Measurements from ENCODE around the gene MACROD2. TPM values are rescaled to one million over a fixed set of nuclear protein-coding genes. Genes with fewer than 3 reads are reported as not detected.

MACROD2 gene
- total RNA-seq, 1 experiment from 2014 or later: 2.3 TPM

GRCh38 chr20:14637441-14637840 lies 642.1 kb downstream of the MACROD2 start:
- no peak for DNase-seq (ENCODE audit: low spot score)

DNA sequence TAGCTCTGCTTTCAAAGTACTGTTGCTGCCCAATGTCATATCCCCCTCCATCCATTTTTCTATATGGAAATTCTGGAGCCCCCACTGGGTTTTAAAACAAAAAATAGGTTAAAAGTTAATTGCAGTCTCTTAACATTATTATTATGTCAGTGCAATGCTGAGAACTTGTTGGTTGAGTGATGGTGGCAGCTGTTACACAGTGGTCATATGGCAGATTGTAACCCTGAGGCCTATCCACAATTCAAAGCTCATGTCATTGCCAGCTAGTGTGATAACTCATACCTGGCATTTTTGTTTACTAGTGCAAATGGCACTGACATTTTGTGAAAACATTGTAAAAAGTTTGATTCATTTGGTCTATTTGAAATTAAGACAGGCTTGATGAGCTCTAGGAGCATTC lies 647.8 kb downstream of the MACROD2 start:
- DNase-seq (ENCODE audit: low spot score): no peak

DNA sequence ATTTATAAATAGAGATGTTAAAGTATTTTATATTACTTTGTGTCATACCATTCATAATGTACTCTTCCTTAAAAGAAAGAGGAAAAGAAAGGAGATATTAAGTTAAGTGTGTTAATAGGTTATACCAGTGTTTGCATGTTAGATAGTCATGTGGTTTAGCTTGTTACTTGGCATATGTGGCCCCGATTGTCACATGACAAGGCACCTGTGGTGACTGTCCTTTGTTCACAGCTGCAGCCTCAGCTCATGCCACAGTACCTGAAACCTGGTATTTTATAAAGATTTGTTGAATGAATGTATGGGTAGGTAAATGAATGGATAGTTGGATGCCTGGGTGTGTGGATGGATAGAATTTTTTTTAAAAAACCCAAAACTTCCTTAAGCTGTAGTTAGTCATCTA lies 648.2 kb downstream of the MACROD2 start:
- no peak for DNase-seq (ENCODE audit: low spot score)

DNA sequence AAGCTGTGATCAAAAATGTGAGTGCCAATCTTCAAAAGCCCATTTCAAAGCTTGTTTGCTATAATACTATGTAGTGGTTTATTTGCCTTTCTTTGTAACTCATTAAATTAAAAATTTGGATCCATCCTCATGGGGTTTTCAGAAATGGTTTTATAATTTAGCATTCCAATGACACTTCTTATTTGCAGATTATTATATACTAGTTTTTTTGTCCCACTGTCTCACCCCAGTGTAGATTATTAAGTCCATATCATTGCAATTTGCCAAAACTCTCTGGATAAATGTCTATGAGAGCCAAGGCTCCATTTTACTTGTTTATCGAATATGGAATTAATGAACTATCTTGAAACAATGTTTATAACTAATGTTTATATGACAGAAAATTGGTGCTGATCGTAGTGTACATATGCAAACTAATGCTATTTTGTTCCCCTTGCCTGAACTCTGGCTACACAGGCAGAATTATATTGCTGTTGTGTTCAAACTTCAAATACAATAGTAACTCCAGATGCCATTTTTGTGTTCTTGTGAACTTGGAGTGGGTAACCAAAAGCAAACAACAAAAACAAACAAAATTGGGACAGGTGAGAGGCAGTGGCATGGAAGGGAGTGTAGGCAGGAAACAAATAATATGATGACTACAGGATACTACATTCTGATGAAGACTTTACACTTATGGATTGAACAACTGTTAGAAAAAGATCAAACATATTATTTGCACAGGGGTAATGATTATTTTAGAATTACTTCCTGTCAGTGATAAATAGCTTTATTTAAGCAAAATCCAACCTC lies 649.2 kb downstream of the MACROD2 start:
- no peak for DNase-seq (ENCODE audit: low spot score)

- DNase-seq (ENCODE audit: low spot score): no peak
Observed at GRCh38 chr20:14647016-14647415, 651.7 kb downstream of the MACROD2 start.

GRCh38 chr20:14649662-14650061 lies 654.3 kb downstream of the MACROD2 start:
- DNase-seq (ENCODE audit: low spot score): no peak

- no peak for DNase-seq (ENCODE audit: low spot score)
Observed at GRCh38 chr20:14657266-14658005, 662.1 kb downstream of the MACROD2 start.

DNA sequence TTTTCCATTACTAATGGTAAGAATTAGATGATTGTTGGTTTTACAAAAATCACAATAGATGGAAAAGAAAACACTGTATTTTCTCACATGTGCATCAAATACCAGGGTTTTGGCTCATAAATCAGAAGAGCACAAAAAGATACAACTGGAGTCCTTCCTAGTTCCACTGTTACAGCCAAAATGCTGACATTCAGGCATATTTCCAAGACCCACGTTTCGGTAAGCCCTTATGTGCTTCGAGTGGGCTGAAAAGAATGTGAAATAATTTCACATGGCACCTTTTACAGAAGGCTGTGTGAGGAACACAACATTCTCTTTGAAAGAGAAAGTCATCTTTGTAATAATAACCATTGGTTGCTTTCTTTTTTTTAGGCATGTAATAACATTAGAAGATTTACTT lies 668.8 kb downstream of the MACROD2 start:
- no peak for DNase-seq (ENCODE audit: low spot score)

DNA sequence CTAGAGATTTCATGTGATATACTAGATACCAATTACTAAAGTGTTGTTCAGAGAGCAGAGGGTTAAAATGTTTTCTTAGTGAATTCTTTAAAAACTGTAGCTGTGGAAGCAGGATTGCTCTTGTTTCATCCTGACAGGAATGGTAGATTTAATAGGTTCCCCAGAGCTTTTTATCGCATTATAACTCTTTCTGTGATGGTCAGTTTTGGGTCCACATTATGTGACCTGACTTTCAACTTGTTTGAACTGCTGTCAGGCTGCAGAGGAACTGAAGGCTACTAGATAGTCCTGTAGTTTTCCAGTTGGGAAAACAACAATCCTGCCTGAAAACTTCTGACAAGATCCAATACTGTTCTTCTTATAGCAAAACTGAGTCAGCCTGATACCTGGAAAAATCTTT lies 671.4 kb downstream of the MACROD2 start:
- DNase-seq (ENCODE audit: low spot score): no peak

GRCh38 chr20:14667226-14667625 lies 671.9 kb downstream of the MACROD2 start:
- DNase-seq (ENCODE audit: low spot score): no peak

GRCh38 chr20:14672066-14672465 lies 676.8 kb downstream of the MACROD2 start:
- DNase-seq (ENCODE audit: low spot score): no peak

DNA sequence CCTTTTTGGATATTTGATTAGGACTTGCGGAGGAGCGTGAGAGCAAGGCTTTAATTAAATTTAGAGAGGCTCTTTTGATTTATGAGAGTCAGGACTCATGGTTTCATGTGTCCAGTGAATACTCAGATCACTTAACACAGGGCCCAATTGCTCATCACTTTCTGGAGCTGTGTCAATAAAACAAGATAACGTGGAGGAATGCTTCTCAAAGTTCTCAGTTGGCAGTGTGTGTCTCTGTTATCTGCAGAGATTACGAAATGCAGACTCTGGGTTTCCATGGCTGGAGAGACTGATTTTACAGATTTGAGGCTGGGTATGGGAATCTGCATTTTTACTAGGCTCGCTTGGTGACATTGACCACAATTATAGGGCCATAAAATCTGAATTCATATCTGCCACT lies 677.8 kb downstream of the MACROD2 start:
- DNase-seq (ENCODE audit: low spot score): no peak

DNA sequence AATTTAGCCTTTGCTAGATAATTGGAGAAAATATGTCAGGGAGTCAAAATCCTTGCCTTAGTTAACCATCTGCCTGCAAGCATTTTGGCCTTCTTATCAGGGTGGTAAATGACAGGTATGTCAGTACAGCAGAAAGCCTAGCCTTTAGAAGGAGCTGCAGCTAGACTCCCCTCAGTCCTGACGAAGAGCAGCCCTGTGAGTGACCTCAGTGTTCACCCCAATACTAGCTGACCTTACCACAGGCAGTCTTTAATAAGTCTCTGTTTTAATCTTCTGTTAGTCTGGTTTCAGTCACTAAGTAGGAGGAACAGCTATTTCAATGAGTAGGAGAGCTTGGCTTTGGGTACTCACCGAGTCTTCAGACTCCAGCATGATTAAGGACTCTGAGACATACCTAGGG lies 682.1 kb downstream of the MACROD2 start:
- DNase-seq (ENCODE audit: low spot score): no peak

GRCh38 chr20:14685183-14685582 lies 689.9 kb downstream of the MACROD2 start:
- DNase-seq (ENCODE audit: low spot score): no peak

- DNase-seq (ENCODE audit: low spot score): no peak
Observed at GRCh38 chr20:14687313-14687712, 692.0 kb downstream of the MACROD2 start.

- no peak for DNase-seq (ENCODE audit: low spot score)
Observed at GRCh38 chr20:14688005-14688404, 692.7 kb downstream of the MACROD2 start.

- no peak for DNase-seq (ENCODE audit: low spot score)
Observed at GRCh38 chr20:14691994-14692393, 696.7 kb downstream of the MACROD2 start.

GRCh38 chr20:14696478-14696877 lies 701.2 kb downstream of the MACROD2 start:
- DNase-seq (ENCODE audit: low spot score): no peak

DNA sequence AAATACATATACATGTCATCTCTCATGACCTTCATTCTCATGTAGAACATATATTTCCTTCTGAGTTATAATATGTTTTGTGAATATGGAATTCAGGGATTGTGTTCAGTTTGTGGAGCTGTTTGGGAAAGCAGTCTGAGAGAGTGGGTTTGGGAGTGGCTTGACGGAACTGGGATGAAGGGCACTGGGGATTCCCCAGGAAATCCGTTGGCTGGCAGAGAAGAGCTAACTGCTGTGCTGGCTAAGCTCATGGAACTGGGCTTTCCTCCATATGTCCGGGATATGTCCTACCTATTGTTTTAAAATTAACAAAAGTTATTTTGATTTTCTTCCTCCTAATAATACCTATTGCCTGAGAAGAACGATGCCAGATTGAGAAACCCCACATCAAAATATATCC lies 701.6 kb downstream of the MACROD2 start:
- no peak for DNase-seq (ENCODE audit: low spot score)

DNA sequence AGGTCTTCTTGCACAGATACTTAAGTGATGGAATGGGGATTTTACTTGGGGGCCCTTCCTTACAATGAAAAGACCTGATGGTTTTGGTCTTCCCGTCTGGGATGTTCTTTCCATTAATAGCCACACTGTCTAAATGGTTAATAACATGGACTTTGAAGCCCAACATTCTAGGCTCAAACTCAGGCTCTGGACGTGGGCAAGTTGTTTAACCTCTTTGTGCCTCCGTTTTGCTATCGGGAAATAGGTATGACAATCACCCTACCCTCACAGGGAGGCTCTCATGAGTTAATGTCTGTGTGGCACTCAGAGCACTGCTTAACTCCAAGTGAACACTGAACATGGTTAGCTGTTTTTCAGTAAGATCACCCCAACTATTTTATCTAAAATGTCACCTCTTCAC lies 702.8 kb downstream of the MACROD2 start:
- DNase-seq (ENCODE audit: low spot score): no peak

- no peak for DNase-seq (ENCODE audit: low spot score)
Observed at GRCh38 chr20:14698605-14699373, 703.5 kb downstream of the MACROD2 start.

- DNase-seq (ENCODE audit: low spot score): no peak
Observed at GRCh38 chr20:14700639-14700960, 705.3 kb downstream of the MACROD2 start.

- DNase-seq (ENCODE audit: low spot score): no peak
Observed at GRCh38 chr20:14701326-14701725, 706.0 kb downstream of the MACROD2 start.

Measured in HT-29 (cell line).